GM21723 (cell line): ENCODE measurements around the gene TMEM242.
A peak's percentile ranks its signal among the peaks of the same experiment; 100 is the strongest.

Experiments
- ATAC-seq: cut with Tn5 transposase; IDR thresholded peaks from one replicate; pipeline ENCODE4 v1.9.1; 2021; ENCODE audit warnings: mild to moderate bottlenecking, moderate library complexity; ENCODE audit not compliant: unreplicated experiment

The TMEM242 gene

DNA sequence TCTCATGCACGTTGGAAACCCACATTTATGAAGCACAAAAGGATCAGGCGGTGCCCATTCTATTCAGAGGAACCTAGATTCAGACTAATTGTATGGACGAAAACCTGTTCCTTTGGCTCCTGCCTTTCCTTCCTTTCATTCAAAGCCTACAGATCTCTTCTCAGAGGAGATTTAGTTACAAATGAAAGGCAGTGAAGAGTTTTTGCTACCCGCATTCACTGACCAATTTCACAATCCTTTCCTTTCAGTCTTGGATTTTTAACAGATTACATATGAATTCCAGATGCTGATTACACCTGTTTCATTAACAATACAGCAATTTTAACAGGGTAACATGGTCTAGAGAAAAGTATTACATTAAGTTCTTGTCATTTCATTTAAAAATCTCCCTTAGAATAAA, 32.0 kb downstream of the TMEM242 start:
- ATAC-seq, result no peak

DNA sequence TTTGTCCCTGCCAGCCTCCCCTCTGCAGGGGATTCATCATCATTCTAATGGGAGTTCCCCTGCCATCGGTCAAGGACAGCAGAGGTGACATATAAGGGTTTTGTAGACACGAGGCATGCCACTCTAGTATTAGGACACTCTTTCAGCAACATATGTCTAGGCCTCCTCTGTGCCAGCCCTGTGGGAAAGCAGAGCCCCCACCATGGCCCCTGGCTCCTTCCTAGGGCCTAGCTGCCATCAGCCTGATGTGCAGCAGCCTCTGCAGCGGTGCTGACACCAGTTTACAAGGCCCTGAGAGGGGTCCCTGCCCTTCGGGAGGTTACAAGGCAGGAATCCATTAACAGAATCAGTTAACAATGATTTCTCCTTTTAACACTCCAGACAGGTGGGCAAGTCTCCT, 32.5 kb downstream of the TMEM242 start:
- ATAC-seq, result no peak

- ATAC-seq, result no peak
Measured at GRCh38 chr6:157289764-157290163, 33.6 kb downstream of the TMEM242 start.

DNA sequence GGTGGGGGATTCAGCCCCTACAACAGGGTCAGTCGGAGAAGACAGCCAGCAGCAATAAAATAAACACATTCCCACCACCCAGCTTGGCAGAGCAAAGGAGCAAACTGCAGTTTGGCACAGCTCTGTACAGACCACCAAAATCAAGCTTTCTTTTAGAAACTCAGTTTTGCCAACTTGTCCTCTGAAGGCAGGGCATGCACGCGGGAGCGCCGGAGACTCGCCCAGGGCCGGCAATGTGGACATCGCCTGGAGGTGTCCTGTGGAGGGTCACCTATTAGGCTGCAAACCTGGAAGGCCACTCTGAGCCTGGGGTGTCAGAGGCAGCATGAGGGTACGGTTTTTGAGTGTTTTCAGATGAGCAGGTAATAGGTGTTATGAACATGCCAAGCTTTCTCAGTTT, 34.7 kb downstream of the TMEM242 start:
- no peak for ATAC-seq

DNA sequence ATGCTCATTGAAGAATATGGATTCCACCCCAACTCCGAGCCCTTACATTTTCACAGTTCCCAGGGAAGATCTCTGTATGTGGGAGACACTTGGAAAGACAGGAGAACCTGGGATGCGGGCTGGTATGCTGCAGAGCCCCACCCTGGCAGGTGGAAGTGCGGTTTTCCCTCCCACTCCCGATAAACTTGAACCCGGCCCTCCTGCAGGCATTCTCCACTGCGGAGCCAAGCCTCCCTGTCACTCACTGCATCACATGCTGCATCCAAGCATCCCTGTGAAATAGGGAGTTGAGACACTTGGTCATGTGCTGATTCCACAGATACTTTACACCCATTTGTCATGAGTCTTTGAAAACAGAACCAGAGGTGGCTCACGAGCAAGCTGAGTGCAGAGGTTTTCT, 35.4 kb downstream of the TMEM242 start:
- no peak for ATAC-seq

- ATAC-seq, result no peak
Measured at GRCh38 chr6:157287247-157287850, 36.0 kb downstream of the TMEM242 start.

DNA sequence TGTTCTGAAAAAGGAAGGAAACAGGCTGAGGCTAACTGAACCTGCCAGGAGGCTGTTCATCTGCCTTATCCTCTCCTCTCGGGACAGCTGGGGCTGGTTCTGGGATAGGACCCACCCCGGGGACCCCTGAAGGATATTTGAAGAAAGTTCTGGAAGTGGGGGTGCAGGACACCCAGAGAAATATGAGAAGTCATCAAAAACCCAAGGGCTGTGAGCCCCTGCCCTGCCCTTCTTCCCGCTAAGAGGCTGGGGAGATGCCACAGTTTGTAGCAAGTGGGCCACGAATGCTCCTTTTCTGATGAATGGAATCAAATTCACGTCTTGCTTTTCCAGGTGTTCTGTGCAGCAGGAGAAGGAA, 37.9 kb downstream of the TMEM242 start:
- ATAC-seq, result no peak

DNA sequence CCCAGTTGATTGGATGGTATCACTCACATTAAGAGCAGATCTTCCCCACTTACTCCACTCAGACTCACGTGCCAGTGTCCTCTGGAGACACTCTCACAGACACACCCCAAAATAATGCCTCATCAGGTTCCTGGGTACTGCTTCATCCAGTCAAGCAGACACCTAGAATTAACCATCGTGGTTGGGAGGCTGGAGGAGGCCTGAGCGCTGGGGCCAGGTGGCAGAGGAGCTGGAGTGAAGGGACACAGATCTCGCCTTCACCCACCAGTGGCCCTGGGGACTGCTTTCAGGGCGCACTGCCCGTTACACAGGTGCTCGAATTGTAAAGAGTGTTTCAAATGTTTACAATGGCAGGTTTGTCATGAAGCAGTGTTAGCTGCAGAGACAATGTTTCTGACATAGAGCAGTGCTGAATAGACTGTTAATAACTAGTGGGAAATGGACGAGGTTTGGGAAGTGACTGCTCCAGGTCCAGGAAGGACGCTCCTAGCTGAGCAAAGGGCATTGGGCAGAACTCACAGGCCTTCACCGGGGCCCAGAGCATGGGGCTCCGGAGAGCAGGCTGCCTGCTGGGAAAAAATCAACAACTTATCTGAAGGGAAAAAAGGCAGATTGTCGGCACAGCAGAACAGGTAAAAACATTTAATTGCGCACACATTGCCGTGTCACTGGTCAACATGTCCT, 38.4 kb downstream of the TMEM242 start:
- no peak for ATAC-seq

DNA sequence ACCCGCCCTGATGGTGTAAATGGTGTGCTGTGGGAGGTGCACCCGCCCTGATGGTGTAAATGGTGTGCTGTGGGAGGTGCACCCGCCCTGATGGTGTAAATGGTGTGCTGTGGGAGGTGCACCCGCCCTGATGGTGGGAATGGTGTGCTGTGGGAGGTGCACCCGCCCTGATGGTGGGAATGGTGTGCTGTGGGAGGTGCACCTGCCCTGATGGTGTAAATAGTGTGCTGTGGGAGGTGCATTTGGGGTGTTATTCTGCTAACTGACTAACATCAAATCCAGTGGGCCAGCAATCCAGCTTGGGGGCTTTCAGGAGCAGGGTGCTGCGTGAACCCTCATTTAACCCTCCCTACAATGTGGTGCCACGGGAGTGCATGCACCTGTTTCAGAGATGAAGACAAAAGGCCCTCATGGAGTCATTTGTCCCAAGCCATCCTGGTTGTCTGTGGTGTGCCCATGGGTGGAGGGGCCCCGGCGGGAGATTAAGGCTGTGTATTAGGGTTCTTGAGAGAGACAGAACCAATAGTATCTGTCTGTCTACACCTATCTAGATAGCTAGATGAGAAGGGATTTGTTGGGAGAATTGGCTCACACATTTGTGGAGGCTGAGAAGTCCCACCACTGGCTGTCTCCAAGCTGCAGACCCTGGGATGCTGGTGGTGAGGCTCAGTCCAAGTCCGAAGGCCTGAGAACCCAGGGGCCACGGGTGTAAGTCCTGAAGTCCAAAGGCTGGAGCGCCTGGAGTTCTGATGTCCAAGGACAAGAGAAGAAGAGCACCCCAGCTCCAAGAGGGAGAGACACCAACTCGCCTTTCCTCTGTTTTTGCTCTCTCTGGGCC, 39.2 kb downstream of the TMEM242 start:
- ATAC-seq, result no peak

DNA sequence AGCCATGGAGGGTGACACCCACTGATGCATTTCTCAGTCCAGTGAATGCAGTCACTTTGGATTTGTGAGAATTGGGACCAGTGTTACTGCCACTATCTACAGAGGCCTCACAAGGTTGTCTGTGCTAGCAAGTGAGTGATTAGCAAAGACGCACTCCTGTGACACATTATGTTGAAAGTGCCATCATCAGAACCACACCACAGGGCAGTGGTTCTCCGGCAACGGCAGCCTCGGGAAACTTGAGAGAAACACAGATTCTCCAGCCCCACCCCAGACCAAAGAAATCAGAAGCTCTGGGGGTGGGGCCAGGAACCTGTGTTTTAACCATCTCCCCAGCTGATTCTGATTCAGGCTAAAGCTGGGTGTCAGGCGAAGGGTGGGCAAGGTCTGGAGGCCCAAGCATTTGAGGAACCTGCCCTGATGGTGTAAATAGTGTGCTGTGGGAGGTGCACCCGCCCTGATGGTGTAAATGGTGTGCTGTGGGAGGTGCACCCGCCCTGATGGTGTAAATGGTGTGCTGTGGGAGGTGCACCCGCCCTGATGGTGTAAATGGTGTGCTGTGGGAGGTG, 39.9 kb downstream of the TMEM242 start:
- ATAC-seq, result no peak

- no peak for ATAC-seq
Measured at GRCh38 chr6:157282284-157282683, 41.0 kb downstream of the TMEM242 start.

- no peak for ATAC-seq
Measured at GRCh38 chr6:157281570-157281969, 41.7 kb downstream of the TMEM242 start.

DNA sequence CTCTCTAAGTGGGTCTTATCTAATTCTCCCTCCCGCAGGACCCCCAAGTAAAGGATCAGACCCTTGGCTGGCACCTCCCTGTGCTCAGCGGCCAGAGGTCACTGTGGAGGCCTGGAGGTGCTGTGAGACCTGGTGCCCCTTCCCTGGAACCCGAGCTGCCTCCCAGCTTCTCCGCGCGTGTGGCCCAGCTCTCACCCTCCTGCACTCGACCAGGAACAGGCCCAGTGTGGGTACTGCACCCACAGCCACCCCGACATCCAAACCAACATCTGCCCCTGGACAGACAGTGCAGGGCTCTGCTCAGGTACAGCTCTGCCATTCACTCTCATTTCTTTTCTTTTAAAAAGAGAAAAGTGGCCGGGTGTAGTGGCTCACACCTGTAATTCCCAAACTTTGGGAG, 42.4 kb downstream of the TMEM242 start:
- no peak for ATAC-seq

- ATAC-seq, result no peak
Measured at GRCh38 chr6:157280157-157280556, 43.2 kb downstream of the TMEM242 start.

- ATAC-seq, result no peak
Measured at GRCh38 chr6:157278171-157278570, 45.1 kb downstream of the TMEM242 start.

DNA sequence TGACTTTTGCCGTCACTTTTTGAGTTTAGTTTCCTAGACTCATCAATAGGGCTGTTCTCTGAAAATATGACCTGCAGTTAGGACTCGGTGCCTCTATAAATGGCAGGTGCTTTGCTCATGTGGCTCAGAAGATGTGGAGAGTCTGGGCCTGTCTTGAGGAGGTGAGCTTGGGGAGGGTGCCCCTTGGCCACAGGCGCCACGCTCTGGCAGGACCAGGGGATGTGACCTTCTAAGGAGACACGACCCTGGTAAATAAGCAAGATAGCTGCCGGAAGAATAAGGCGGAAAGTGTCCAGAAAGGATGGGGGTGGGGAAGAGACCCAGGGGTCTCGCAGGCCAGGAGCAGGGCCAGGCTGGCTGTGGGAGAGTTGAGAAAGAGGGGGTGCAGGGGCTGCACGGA, 46.6 kb downstream of the TMEM242 start:
- ATAC-seq, result no peak

- no peak for ATAC-seq
Measured at GRCh38 chr6:157276134-157276532, 47.2 kb downstream of the TMEM242 start.

GRCh38 chr6:157274471-157275226, 48.7 kb downstream of the TMEM242 start:
- peak; percentile 94 for ATAC-seq

GRCh38 chr6:157273756-157274470, 49.4 kb downstream of the TMEM242 start:
- peak; percentile 45 for ATAC-seq
